Stimulated activated CD4-positive, alpha-beta T cell treated with anti-CD3 and anti-CD28 coated beads, Interleukin-2, amount 100 ng/mL, for 48 hours (primary cell): Measurements from ENCODE around the gene ASPG.
A peak's percentile ranks its signal among the peaks of the same experiment; 100 is the strongest.

Experiments
- DNase-seq, 2 donors: peaks; one replicate each; pipeline ENCODE4 v3.0.0-alpha.2; 2020

Gene ASPG

DNA sequence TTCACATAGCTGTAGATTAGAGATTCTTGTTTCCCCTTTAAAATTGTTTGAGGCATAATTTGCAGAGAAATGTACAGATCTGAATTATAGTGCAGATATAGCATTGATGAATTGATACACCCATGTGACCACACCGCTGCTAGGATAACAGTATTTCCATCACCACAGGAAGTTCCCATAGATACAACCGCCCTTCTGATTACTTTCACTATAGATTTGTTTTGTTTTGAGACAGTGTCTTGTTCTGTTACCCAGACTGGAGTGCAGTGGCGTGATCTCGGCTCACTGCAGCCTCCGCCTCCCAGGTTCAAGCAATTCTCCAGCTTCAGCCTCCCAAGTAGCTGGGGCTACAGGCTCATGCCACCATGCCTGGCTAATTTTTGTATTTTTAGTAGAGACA is 8.8 kb upstream of the ASPG start:
- DNase-seq, result no peak

GRCh38 chr14:104078031-104078455 is 7.5 kb upstream of the ASPG start:
- peak; percentile 77 to 81 for DNase-seq

DNA sequence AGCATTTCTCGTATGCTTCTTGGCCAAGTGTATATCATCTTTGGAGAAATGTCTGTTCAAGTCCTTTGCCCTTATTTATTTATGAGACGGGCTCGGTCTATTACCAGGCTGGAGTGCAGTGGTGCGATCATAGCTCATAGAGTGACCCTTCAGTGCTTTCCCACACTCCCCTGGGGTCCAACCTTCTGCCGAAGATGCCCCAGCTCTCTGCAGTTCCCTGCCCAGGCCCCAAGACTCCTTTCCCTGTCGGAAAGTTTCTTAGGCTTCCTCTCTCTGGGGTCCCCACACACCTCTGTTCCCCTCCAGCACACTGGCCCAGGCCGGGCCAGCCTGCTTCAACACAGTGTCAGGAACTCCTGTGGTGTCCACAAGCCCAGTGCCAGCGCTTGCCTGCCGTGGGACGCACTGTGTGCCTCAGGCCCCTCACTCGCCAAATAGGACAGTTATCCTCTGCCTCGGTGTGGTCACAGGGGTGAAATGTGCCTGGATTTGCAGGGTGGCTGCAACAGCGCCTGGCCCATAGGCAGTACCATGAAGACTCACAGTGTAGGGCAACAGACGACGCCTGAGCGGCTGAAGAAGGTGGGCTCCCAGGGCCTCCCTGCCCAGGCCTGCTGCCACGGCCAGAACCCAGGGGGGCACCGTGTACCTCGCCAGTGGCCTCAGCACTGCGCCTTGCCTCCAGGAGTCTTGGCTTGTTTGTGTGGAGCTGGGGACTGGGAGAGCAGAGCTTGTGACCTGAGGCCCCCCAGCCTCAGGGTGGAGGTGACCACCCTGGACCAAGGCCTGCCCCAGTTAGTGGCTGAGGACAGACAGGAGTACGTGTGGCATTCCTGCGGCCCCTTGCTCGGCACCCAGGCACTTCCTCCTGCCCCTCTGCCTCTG is 4.9 kb upstream of the ASPG start:
- no peak for DNase-seq

- DNase-seq, result no peak
These were observed 4.2 kb upstream of the ASPG start for GRCh38 chr14:104081261-104081835.

GRCh38 chr14:104081951-104082464 is 3.5 kb upstream of the ASPG start:
- DNase-seq, result no peak

DNA sequence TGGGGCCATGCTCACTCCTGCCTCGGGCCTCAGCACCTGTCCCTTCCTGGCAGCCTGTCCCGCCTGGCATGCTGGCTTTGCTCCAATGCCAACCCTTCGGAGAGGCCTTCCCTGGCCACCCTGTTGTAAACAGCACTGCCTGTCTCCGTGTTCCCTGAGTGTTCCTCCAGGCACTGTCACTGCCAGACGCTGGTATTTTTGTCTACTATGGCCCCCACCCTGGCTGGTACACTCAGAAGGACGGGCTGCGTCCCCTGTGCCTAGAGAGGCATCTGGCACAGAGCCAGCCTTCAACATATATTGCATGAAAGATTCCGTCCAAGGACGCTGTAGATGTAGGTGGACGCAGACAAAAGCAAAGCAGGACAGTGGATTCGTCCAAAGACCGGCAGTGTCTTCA is 2.7 kb upstream of the ASPG start:
- DNase-seq, result no peak

GRCh38 chr14:104084251-104085002 is 1.1 kb upstream of the ASPG start:
- no peak for DNase-seq

DNA sequence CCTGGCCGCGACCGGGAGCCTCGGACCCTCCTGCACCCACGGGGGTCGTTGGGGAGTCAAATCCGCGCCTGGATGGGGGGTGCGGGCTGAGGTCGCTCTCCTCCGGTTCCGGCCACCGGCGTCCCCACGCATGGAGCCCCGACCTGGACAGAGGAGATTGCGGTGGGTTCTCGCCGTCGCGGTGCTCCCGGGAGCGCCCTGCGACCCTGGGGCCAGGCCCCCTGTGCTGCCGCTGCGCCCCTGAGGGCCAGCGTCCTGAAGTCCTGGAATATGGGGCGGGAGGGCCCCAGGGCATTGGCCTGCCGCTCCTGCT is 345 bp downstream of the ASPG start:
- no peak for DNase-seq

DNA sequence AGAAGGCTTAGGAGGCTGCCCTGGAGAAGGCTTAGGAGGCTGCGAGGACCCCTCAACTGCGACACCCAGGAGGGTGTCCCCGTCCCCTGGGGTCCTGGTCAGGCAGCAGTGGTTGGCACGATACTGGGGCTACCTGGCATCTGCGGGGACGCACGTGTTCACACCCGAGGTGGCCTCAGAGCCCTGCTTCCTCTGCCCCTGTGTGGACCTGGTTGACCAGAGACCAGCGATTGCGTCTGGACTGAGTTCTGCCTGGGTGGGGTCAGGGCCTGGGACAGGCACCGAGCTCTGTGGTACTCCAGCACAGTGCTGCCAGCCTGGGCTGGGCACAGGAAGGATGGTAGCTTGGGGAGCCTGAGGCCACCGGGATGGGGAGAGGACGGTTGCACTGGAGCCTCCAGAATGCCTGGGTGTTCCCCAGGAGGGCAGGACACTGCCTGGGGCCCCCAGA is 735 bp downstream of the ASPG start:
- no peak for DNase-seq

- DNase-seq, result no peak
These were observed 1.4 kb downstream of the ASPG start for GRCh38 chr14:104086661-104087461.

DNA sequence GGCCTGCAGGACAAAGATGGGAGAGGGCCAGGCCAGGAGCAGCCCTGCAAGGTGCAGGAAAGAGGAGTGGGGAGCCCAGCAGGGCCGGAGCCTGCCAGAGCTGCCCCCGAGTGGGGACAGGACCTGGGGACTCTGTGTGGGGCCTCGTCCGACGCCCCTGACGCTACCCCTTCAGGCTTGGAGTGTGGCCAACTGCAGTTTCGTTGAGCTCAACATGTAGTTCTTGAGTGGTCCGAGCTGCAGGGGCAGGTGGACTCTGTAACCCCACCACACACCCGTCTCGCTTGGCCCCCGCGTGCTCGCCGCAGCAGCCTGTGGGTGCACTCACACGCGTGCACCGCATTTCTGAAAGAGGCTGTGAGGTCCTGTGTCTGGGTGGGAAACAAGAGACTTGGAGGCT is 2.0 kb downstream of the ASPG start:
- DNase-seq, result no peak

DNA sequence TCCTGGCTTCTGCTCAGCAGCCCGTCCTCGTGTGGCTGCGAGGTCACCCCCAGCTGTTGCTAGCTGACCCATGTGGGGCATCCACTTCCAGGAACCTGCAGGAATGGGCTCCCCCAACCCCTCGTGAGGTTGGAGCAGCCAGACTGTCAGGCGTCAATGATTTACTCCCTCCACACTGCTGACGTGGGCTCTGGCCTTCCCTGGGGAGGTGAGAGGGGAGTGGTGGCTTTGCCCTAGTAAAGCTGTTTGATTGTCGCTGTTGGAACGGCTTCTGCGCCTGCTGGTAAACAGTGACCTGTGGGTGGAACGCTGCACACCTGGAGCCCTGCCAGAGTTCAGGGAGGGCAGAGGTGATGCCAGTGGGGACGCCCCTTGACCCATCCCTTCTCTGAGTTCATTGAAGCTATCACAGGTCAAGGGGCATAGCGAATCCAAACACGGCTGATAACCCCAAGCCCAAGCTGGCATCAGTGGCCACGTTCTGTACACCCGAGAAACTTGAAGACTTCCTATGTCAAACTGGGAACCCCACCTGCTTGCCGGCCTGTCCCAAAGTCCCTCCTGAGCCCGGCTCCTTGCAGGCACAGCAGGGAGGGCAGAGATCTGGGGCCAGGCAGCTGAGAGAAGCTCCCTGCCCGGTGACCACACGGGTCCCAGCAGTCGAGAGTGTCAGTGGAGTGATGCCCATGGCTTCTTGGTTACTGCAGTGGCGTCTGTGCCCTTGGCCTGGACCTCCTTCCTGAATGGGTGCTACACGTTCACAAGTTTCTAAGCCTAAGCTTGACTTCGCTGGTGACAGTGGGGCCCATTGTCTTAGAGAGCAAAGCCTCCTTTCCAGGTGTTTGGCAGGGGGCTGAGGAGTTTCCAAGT is 2.7 kb downstream of the ASPG start:
- DNase-seq, result no peak

GRCh38 chr14:104090071-104090748 is 4.7 kb downstream of the ASPG start:
- no peak for DNase-seq

GRCh38 chr14:104091061-104091926 is 5.8 kb downstream of the ASPG start:
- DNase-seq, result no peak

DNA sequence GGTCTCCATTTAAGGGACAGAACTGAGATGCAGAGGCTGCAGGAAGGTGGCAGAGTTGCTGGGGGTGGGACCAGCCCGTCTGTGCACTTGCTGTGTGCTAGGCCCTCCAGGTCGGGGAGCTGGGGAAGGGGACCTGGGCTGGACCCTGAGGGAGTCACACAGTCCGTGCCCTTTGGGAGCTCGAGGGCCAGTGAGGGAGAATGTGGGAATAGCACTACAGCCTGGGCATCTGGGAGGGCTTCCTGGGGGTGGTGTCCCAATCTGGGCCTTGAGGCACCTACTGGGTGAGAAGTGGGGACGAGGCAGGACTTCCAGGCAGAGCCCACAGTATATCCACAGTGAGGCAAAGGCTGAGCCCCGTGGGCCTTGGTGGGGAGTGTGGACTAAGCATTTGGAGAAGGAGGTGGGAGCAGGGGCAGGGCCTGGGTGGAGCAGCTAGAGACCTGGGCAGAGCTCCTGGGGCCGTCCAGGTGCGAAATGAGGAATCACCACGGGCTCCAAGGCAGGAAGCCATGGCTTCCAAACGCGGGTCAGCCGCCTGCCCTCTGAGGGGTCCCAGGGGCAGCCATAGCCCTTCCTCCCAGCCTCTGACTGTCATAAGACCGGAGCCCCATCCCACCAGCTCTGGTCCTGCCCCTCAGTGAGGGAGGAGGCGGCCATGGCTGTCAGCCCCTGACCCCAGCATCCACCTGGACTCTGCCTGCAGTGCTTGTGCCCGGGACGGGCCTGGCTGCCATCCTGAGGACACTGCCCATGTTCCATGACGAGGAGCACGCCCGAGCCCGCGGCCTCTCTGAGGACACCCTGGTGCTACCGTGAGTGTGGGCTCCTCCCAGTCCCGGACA is 6.6 kb downstream of the ASPG start:
- no peak for DNase-seq

GRCh38 chr14:104092931-104093365 is 7.4 kb downstream of the ASPG start:
- DNase-seq, result no peak

DNA sequence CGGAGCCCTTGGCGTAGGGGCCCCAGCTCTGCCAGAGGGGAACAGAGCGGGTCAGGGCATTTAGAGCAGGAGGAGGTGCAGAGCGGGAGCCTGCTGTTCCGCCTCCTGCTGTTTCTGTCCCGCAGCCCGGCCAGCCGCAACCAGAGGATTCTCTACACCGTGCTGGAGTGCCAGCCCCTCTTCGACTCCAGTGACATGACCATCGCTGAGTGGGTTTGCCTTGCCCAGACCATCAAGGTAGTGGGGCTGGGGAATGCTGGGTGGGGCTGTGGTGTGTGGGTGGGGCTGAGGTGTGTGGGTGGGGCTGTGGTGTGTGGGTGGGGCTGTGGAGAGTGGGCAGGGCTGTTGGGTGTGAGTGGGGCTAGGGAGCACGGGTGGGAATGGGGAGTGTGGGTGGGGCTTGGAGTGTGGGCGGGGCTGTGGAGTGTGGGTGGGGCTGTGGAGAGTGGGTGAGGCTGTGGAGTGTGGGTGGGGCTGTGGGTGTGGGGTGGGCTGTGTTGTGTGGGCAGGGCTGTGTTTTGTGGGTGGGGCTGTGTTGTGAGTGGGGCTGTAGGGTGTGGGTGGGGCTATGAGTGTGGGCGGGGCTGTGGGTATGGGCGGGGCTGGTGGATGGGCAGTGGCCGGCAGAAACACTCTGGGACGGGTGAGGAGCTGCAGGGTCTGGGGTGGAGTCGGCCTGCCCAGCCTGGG is 8.0 kb downstream of the ASPG start:
- DNase-seq, result no peak

DNA sequence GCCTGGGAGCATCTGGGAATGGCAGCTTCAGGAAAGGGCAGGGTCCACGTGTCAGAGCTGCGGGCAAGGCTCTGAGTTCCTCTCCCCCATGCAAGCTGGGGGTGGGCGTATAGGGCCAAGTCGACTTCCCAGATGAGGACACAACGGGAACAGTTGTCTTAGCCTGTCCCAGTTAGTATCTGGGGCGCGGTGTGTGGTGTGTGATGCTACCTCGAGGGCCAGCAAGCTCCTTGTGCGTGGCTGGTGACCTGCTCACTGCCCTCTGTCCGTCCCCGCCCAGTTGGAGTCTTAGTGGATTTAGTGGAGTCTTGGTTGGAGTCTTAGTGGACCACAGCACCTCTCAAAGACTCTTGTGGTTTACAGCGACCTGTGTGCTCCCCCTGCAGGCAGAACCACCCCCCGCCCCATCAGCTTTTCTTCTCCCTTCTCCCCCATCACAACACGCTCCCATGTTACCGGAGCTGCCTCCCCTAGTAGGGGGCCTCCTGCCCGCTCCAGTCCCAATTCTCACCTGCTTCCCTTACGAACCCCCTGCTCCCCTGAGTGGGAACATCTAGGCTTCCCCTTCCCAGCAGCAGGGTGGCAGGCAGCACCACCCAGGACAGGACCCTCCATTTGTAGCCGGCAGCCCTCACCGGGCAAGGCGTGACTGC is 8.7 kb downstream of the ASPG start:
- DNase-seq, result no peak
